ENCODE measurements around the gene HECTD4.
A peak's percentile ranks its signal among the peaks of the same experiment; 100 is the strongest.
"Not testable (repeated sequence)": the region's sequence is repeated elsewhere in the genome, so short reads cannot be mapped to it uniquely, and the experiment has no call there.

Gene HECTD4

DNA sequence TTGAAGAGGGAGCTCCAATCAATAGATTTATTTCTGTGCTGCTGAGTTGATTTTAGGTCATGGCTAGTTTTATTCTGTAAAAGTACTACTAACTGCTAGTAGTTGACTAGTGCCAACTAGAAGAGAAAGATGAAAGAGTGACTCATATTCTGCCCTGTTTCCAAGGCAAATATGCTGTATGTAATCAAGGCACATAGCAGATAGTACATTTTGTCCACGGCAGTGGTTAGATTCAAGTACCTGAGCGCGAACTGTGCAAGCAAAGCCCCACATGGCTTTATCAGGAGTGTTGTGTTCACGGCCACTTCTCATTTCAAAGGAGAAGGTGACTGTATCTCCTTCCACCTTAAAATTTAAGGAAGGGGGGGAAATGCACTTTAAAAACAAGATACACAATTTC lies 130.0 kb downstream of the HECTD4 start:
- DNase-seq = no peak

DNA sequence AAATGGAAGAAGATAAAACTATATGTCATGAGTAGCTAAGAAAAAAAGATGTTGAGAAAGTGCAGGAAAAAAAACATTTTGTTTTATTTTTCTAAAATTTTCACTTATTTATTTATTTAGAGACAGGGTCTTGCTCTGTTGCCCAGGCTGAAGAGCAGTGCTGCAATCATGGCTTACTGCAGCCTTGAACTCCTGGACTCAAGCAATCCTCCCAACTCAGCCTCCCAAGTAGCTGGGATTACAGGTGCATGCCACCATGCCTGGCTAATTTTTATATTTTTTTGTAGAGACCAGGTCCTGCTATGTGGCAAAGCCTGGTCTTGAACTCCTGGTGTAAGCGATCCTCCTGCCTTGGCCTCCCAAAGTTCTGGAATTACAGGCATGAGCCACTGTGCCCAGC lies 137.3 kb downstream of the HECTD4 start:
- DNase-seq = not testable (repeated sequence)

DNA sequence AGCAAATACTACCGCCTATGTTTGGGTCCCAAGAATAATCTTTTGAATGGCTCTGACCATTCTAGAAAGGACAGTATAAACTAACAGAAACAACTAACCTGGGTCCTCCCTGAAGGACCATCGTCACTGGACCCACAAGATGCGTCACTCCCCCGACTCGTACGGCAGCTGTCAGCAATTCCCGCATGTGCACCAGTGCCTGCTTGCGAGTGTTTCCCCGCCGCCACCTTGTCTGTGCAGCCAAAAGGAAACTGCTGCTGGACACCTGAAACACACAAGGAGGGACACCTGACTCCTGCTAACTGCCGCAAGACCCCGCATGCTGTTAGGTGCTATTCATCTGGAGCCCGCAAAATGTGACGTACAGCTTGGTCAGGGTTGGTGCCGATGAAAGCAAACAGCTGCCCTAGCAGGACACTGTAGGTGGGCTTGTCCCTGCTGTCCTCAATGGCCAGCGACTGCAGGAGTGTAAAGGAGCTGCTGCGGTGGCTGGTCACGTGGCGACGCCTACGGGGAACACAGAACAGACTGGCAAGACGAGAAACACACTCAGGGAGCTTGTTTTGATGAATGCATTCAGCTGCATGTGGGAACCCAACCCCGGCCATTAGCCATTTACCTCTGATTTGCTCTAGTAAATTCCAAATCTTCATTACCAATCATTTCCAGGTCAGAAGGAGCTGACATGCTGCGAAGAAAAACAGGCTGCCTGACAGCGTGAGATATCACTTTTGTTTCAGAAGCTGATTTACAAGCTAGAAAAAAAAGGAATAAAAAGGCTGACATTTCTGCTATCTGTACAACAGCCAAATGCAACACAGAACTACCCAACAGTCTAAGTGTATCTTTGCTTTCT lies 138.7 kb downstream of the HECTD4 start:
- DNase-seq = no peak

DNA sequence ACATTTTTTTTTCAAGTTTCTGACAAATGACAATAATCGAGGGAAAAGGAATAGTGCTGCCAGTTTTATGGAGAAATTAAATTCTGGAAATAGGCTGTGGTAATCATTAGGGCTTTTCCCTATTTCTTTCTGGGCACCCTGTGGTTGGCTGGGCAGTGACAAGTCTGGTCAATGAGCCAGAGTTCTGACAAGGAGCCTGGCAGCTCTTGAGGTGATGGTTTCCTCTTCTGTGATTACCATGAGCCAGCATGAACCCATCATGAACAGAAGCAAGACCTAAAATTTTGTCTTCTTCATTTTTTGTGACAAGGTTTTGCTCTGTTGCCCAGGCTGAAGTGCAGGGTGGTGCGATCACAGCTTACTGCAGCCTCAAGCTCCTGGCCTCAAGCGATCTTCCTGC lies 141.1 kb downstream of the HECTD4 start:
- DNase-seq = no peak

DNA sequence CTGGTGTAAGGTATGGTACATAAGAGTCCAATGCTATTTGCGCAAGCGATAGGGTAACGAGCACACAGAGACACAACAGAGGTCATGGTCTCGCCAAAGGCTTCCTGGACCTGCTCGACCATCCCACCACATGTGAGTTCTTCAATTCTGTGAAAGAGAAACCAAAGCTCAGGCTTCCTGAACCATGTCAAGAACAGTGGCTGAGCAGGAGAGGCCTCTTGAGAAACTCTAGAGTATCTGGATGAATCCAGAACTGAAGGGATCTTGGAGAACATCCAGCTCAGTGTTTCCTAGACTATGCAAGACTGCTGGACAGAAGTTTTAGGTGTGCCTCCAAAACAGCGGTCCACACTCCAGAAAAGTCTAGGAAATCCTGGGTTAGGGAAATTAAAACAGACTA lies 142.3 kb downstream of the HECTD4 start:
- no peak for DNase-seq

DNA sequence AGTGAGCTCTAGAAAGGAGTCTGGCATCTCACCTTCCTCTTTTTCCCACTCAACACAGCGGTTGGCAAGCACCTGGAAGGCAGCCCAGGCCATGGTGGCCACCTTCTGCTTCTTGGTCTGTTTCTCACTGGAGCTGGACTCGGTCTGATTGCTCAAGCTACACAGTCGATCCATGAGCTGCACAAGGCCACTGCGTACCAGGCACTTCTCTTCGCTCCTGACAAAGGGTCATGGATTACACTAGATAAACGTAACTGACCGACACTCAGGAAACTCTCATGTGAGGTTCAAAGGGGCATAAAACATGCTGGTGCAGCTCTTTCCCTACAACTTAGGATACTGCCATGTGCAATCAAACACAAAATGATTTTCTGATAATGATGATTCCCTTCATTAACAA lies 143.2 kb downstream of the HECTD4 start:
- DNase-seq = no peak

DNA sequence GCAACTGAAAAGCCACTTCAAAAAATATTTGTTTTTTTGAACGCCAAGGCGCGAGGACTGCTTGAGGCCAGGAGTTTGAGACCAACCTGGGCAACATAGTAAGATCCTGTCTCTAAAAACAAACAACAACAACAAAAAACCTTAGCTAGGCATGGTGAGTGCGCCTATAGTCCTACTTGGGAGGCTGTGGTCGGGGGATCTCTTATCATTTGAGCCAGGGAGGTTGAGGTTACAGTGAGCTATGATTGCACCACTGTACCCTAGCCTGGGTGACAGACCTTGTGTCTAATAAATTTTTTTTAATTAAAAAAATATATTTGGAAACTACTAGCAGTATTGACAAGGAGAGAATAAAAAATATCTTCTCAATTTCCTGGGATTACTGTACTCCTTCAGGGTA lies 143.8 kb downstream of the HECTD4 start:
- peak; percentile 49 for DNase-seq

DNA sequence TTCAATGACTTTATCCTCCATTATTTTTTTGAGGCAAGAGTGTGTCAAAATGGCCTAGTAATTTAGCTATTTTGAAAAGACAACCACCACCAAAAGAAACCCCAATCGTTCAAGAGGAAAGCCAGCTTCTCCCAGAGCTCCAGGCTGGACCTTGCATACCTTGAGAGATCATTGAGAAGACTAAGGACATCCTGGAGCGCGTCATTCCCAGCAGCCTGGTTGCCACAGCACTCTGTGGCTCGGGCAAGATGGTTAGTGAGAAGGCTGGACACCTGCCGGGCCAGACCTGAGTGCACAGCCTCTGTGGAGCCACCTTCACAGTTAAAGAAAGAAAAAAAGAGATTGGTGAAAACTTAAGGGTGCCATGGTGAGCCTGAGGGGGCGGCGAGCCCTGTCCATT lies 145.4 kb downstream of the HECTD4 start:
- no peak for DNase-seq

DNA sequence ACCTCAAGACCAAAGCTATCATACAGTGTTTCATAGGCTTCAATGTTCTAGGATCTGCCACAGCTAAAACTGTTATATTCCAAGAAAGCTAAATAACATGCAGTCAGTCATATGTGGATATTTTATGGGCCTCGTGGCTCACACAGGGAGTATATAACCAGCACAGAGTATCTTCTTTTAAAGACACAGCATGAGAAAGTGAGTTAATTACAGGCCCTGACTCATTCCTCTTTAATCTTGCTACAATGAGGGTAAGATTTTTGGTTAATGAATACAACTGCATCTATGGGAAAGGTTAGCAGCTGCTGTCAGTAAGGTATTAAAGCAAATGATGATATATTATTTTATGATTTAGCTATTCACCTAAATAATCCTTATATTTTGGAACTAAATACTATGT lies 145.8 kb downstream of the HECTD4 start:
- no peak for DNase-seq

DNA sequence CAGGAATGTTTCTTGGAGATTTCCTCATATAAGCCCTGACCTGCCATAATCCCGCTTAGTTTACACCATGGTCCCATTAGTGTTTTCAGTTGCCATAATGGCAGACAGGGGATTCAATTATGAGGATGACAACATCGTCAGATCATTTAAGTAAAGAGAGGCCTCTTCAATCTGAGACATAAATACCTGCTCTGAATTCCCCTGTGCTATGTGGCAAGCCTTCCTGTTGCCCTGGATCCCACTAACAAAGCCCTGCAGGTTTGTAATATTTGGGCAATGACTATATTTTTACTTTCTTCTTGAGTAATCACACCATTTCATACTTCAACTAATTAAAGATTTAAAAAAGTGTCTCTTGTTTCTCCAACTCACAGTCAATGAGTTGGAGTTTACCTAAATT lies 147.9 kb downstream of the HECTD4 start:
- DNase-seq = no peak

DNA sequence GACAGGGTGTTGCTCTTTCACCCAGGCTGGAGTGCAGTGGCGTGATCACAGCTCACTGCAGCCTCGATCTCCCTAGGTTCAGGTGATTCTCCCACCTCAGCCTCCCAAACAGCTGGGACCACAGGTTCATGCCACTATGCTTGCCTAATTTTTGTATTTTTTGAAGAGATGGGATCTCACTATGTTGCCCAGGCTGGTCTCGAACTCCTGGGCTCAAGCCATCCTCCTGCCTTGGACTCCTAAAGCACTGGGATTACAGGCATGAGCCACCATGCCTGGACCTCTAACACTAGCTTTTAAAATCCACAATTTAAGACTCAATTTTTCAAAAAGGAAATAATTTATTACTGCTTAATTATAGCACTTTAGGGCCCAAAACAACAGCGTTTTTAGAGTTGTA lies 149.0 kb downstream of the HECTD4 start:
- no peak for DNase-seq

DNA sequence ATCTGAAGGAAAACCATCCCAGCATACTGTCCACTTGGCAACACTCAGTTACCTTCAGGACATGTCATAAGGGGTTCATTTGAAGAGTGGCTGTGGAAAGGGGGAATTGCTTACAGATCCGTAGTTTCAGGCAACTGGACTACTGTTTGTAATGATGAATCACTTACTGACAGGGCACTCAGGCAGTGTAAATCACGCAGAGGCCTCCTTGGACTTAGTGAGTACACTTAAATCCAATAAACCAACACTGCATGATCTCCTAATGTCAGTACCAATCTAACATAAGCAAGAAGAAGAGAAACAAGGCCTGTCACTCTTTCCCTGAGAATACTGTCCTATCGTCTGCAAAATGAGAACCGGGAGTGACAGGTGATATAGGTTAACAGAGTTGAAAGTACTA lies 152.1 kb downstream of the HECTD4 start:
- no peak for DNase-seq

DNA sequence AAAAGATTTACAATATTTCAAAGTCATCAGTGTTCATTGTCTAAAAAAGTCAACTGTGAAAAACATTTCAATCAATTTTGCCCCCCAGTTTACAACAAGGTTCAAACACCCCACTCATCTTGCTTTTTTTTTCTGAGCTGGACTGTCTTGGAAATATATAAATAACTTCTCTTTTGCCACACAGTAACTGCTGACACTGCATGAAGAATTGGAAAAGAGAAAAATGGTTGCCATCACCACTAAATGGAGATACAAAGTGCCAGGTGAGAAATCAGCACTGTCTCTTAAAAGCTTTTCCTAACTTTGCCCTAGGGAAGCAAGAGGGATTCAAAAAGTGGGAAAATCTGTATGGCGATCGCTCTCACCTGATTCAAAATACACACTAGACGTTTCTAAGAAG lies 155.5 kb downstream of the HECTD4 start:
- no peak for DNase-seq

DNA sequence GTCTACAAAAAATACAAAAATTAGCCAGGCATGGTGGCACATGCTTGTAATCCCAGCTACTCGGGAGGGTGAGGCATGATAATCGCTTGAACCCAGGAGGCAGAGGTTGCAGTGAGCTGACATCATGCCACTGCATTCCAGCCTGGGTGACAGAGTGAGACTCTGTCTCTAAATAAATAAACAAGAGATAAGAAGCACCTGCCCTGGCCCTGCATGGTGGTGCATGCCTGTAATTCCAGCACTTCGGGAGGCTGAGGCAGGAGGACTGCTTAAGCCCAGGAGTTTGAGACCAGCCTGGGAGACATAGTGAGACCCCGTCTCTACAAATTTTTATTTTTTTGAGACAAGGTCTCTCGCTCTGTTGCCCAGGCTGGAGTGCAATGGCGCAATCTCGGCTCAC lies 161.6 kb downstream of the HECTD4 start:
- not testable (repeated sequence) for DNase-seq

DNA sequence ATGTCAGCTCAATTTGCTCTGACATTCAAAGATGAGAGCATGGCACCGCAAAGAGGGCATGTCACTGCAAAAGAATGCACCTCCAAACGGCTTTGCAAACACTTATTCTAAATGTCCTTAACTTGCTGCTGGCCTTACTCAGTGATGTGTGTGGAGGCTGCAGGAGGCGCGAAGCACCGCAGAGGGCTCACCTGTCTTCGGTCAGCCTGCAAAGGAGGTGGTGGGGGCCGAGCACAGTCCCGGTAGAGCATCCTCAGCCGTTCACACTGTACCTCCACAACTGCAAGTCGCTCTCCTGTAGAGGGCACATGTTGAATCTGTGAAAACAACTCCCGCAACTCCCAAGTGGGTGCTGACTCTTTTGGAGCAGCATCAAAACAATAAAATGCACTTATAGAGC lies 163.0 kb downstream of the HECTD4 start:
- no peak for DNase-seq

DNA sequence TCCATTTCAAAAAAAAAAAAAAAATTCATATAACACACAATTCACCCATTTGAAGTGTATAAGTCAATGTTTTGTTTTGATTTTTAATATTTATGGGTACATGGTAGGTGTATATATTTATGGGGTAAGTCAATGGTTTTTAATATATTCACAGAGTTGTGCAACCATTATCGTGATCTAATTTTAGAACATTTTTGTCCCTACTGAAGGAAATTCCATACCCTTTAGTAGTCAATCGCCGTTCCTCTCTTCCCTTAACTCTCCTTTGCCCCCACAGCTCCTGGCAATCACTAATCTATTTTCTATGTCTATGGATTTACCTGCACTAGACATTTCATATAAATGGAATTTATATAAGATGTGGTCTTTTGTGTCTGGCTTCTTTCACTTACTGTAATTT lies 164.1 kb downstream of the HECTD4 start:
- no peak for DNase-seq

DNA sequence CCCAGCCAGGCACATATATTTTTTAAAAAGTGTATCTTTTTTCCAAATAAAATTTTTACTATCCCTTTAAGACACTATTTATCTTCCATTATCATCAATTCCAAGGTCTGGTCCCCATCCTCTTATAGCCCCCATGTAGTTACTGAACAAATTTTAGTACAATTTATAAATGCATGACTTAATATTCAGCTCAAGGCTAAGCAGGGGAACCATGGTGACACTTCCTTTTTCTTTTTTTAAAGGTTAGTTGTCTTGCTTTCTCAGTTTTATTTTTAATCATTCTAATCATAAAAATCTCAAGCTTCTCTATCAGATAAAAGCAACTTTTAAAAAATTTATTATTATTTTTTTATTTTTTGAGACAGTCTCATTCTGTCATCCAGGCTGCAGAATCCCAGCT lies 164.6 kb downstream of the HECTD4 start:
- DNase-seq = no peak

DNA sequence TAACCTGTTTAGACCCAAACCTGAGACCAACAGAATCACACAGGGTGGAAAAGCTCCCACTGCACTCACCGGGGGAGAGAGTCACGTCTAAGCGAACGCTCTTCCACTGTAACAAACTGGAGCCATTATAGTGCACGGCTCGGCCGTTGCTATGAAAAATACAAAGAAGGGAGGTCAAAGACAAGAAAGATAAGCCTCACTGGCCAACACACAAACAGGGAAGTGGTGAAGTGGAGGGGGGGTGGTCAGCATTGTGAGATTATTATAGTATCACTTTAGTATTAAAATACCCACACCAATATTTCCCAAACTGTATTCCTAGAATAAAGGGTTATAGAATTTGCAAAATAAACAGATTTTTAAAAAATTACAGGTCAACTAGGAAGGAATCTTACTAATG lies 166.0 kb downstream of the HECTD4 start:
- no peak for DNase-seq

DNA sequence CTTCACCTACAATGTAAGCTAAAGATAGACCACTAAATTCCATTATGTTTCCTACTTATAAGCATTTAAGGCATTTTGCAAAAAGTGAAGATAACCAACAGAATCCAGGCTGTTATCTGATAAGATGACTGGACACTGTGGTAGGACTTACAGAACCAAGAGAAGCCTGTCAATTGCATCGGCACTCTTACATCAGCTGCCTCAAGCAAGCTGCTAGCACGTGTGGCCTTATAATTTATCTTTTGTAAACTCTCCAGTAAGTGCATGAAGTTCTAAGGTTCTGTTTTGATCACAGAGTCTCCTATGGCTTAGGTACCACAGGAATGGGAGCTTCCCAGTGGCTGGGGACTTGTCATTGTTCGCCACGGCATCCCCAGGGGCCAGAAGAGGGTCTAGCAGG lies 168.2 kb downstream of the HECTD4 start:
- DNase-seq = no peak

DNA sequence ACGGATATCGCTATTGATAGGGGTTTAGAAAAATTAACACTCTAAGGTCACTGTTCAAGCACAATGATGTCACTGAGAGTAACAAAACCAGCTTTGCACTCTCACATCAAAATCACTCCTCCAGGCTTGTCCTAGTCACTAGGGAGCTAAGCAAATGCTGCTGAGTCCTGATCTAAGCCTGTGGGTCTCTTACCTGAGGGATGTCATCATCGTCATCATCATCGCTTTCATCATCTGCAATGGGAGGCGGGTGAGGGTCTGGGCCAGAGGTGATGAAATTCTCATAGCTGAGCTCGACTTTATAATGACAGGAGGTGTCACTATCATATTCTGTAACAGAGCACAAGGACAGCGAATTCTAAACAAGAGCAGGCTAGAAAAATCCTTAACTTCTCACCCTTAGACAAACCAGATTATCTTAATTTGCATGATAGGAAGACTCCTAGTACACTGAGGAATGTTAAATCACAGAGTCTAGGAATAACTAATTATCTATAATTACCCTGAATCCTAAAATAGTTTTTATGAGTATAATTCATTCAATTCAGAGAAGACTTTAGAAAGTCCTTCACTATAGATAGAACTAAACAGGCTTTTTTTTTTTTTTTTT lies 173.8 kb downstream of the HECTD4 start:
- DNase-seq = no peak

DNA sequence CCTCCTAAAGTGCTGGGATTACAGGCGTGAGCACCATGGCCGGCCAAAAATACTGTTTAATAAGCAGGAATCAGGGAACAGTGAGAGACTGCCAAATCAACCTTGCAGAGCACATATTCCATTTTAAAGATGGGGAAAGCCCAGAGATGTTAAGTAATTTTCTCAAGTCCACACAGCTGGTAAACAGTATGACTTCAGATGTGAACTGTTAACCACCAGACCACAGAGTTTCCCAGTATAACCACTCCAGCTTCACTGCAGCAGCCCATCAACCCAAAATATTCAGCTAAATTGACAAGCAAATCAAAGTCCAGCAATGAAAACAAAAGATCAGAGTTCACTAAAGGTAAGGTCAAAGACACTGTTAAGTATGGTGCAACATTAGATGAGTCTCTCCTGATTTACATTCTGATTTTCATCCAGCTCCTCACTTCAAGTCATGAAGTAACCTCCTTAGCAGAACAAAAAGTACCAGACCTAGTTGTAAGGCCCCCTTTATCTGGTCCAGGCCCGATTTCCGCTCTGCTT lies 174.8 kb downstream of the HECTD4 start:
- no peak for DNase-seq

DNA sequence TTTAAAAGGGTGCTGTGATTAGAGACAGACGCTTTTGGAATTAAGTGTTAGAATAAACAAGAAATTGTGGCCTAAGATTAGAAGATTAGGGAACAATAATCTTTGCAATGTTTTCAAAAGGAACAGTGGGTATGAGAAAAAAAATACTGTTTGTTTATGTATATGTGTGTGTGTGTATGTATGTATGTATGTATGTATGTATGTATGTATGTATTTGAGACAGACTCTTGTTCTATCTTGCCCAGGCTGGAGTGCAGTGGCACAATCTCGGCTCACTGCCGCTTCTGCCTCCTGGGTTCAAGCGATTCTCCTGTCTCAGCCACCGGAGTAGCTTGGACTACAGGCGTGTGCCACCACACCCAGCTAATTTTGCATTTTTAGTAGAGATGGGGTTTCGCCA lies 175.3 kb downstream of the HECTD4 start:
- DNase-seq = no peak

DNA sequence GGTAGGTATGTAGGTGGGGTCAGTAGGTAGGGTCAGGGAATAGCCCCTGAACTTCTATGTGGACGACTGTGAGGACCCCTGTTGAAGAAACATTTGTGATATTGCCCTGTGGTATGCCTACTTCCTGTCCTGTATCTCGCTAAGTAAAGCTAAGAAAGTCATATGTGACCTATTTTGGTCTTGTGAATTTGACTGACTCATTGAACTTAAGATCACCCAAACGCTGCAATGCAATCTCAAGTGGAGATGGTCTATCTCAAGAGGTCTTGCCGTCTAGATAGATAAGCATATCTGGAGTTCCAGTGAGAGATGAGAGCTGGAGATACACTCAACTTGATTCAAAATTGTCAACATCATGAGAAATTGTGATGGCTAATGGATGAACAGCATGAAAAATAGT lies 183.1 kb downstream of the HECTD4 start:
- DNase-seq = peak; percentile 30

DNA sequence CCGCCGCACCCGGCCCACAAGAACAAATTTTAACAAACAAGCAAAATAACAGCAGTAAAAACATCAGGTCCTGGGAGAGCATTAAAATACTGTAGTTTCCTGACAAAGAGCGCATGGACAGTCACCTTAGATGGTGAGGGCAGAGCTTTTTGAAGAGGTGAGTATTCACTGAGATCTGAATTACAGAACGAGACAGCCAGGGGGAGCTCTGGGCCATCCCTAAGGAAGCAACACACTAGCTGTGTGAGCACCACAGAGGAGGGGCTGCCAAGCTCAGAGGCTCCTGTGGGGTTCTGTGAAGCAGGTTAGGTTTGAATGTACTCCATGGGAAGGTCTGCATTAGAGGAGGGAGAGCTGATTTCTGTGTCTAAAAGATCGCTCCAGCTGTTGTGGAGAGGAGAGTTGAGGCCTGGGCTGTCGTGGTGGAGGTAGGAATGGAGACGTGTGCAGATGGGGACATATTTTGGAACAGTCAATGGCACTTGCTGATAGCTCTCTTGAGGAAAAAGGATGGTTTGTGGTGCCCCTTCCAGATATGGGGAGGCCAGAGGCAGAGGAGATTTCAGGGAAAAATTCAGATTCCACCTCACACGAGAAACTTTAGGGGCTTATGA lies 184.0 kb downstream of the HECTD4 start:
- DNase-seq = peak; percentile 73

All from hematopoietic multipotent progenitor cell treated with erythropoietin and hydrocortisone succinate and interleukin-3 and kit ligand, for 8 days (in vitro differentiated cells).